B cell (primary cell): ENCODE results near the gene GPR37L1. TPM values are rescaled to one million over a fixed set of nuclear protein-coding genes. Genes with fewer than 3 reads are reported as not detected.
"Not testable (repeated sequence)": the region's sequence is repeated elsewhere in the genome, so short reads cannot be mapped to it uniquely, and the experiment has no call there.

ENCODE experiments used
- ATAC-seq: fragments of 200-7000 bp; cut with Tn5 transposase; one replicate; pipeline ENCODE4 v1.10.0; 2021; ENCODE audit warnings: low read depth, mild to moderate bottlenecking, moderate number of reproducible peaks, moderate library complexity
- CTCF ChIA-PET: fragments of 350-600 bp; sonication (Branson Sonifier 250); formaldehyde crosslinking; loops from one replicate; lab custom pipeline; 2021; ENCODE audit warnings: antibody characterized with exemption, inconsistent platforms; lab: Charles Lee
- POLR2A ChIA-PET: fragments of 350-600 bp; sonication (Branson Sonifier 250); formaldehyde crosslinking; loops from one replicate; lab custom pipeline; 2021; ENCODE audit warnings: antibody characterized with exemption; lab: Charles Lee
- DNase-seq: peaks from one replicate; pipeline ENCODE4 v3.0.0; 2013
- H2AFZ ChIP-seq: 2 replicates; pipeline ENCODE4 v1.6.1; 2012; ENCODE audit warnings: mild to moderate bottlenecking, low read depth, low read length; ENCODE audit not compliant: insufficient read depth, poor library complexity, severe bottlenecking
- H3K27ac ChIP-seq, 2 donors: 1 replicate in 1 of 2; 2 replicates in 1 of 2; pipeline ENCODE4 v1.5.1; 2012 to 2013; ENCODE audit warnings: low read length in 2 of 2, mild to moderate bottlenecking in 2 of 2, moderate library complexity in 1 of 2
- H3K27me3 ChIP-seq, 4 experiments: fragments of 200-600 bp in 1 of 4; sonication (generic) in 1 of 4; replicated peaks in 1 of 4; 1 replicate in 2 of 4; 2 replicates in 2 of 4; pipeline versions ENCODE4 v1.6.1 to v1.7.0; 2013 to 2016; ENCODE audit warnings: low read length in 3 of 4, mild to moderate bottlenecking in 2 of 4, mixed read lengths in 1 of 4, moderate library complexity in 1 of 4; ENCODE audit not compliant: insufficient read depth in 4 of 4, control insufficient read depth in 3 of 4; ENCODE audit errors: control extremely low read depth in 1 of 4
- H3K36me3 ChIP-seq, 2 experiments: replicated peaks in 1 of 2; 1 replicate in 1 of 2; 2 replicates in 1 of 2; pipeline versions ENCODE4 v1.6.1 to v1.7.1; 2013; ENCODE audit warnings: low read length in 1 of 2; ENCODE audit not compliant: insufficient read depth in 2 of 2, control insufficient read depth in 1 of 2; ENCODE audit errors: control extremely low read depth in 1 of 2, extremely low read depth in 1 of 2
- H3K4me1 ChIP-seq, 2 donors: fragments of 200-600 bp in 1 of 2; sonication (generic) in 1 of 2; 1 replicate in 1 of 2; 2 replicates in 1 of 2; pipeline versions ENCODE4 v1.5.1 to v1.6.1; 2013 to 2017; ENCODE audit warnings: low read length in 2 of 2; ENCODE audit not compliant: control insufficient read depth in 2 of 2, insufficient read depth in 2 of 2
- H3K4me2 ChIP-seq: replicated peaks from 2 replicates; pipeline ENCODE3; 2012; ENCODE audit warnings: mild to moderate bottlenecking, low read depth, low read length; ENCODE audit not compliant: poor library complexity, severe bottlenecking
- H3K4me3 ChIP-seq, 5 experiments: fragments of 200-600 bp in 1 of 5; sonication (generic) in 1 of 5; 1 replicate in 3 of 5; 2 replicates in 2 of 5; pipeline versions ENCODE4 v1.5.1 to v1.7.0; 2011 to 2016; ENCODE audit warnings: low read length in 4 of 5, mild to moderate bottlenecking in 4 of 5, low read depth in 2 of 5, control low read depth in 1 of 5, moderate library complexity in 1 of 5; ENCODE audit not compliant: insufficient read depth in 1 of 5; ENCODE audit errors: control extremely low read depth in 1 of 5, extremely low read depth in 1 of 5
- H3K79me2 ChIP-seq: fragments of 200-600 bp; sonication (generic); one replicate; pipeline ENCODE4 v1.6.0; 2016; ENCODE audit warnings: low read length; ENCODE audit not compliant: control insufficient read depth, insufficient read depth
- H3K9ac ChIP-seq: fragments of 200-600 bp; sonication (generic); 2 replicates; pipeline ENCODE4 v1.6.1; 2017; ENCODE audit warnings: mild to moderate bottlenecking, low read length, moderate library complexity
- H3K9me3 ChIP-seq, 3 donors: one replicate each; pipeline versions ENCODE4 v1.6.1 to v1.7.1; 2013; ENCODE audit warnings: low read length in 2 of 3; ENCODE audit not compliant: control insufficient read depth in 2 of 3, insufficient read depth in 1 of 3; ENCODE audit errors: control extremely low read depth in 1 of 3
- H4K20me1 ChIP-seq: 2 replicates; pipeline ENCODE4 v1.6.0; 2012; ENCODE audit warnings: mild to moderate bottlenecking, low read length; ENCODE audit not compliant: insufficient read depth, control insufficient read depth, poor library complexity, severe bottlenecking
- H3K27ac Mint-ChIP-seq: one replicate; pipeline ENCODE4 v1.8.0; 2021; ENCODE audit warnings: mixed read lengths
- H3K27me3 Mint-ChIP-seq: one replicate; pipeline ENCODE4 v1.8.0; 2021; ENCODE audit warnings: mixed read lengths
- H3K4me1 Mint-ChIP-seq: one replicate; pipeline ENCODE4 v1.8.0; 2021; ENCODE audit warnings: mixed read lengths
- H3K4me3 Mint-ChIP-seq: one replicate; pipeline ENCODE4 v1.8.0; 2021; ENCODE audit warnings: mixed read lengths
- H3K9me3 Mint-ChIP-seq: one replicate; pipeline ENCODE4 v1.8.0; 2022; ENCODE audit warnings: mixed read lengths; ENCODE audit not compliant: insufficient read depth
- CTCF ChIP-seq: fragments of 200-600 bp; IDR thresholded peaks from one replicate; pipeline ENCODE4 v1.8.0; 2022; ENCODE audit warnings: antibody characterized with exemption, mild to moderate bottlenecking
- EZH2 ChIP-seq: IDR thresholded peaks from 2 replicates; pipeline ENCODE4 v1.6.1; 2012; ENCODE audit warnings: borderline replicate concordance, low read depth, mild to moderate bottlenecking, moderate library complexity, low read length; ENCODE audit not compliant: insufficient read depth, poor library complexity, severe bottlenecking
- WGBS: methylation state at CpG from one replicate; pipeline ENCODE4 v1.1.5; 2013; ENCODE audit warnings: missing lambda C conversion rate; ENCODE audit not compliant: insufficient coverage; 5-methylcytosine and 5-hydroxymethylcytosine counted together
- intact Hi-C: fragments of 100-400 bp; cut with micrococcal nuclease; formaldehyde crosslinking; loops from one replicate; pipeline ENCODE4 v1.10.0; 2022
- polyA plus RNA-seq: library from polyadenylated mRNA; depleted of rRNA; stranded (reverse); fragments of >200 nt; gene quantifications from 2 replicates; pipeline ENCODE4 v1.2.3, GENCODE V29; 2012
- total RNA-seq, 2 donors: library from RNA; stranded (reverse); fragments of 120-200 nt in 1 of 2; gene quantifications; 1 replicate in 1 of 2; 2 replicates in 1 of 2; pipeline versions ENCODE4 v1.2.3 to v1.2.4, GENCODE V29; 2013 to 2022

GPR37L1 gene
- total and polyA plus RNA-seq, 2 donors (not counting 1 experiment from before 2014, with no cell fraction given): not detected

DNA sequence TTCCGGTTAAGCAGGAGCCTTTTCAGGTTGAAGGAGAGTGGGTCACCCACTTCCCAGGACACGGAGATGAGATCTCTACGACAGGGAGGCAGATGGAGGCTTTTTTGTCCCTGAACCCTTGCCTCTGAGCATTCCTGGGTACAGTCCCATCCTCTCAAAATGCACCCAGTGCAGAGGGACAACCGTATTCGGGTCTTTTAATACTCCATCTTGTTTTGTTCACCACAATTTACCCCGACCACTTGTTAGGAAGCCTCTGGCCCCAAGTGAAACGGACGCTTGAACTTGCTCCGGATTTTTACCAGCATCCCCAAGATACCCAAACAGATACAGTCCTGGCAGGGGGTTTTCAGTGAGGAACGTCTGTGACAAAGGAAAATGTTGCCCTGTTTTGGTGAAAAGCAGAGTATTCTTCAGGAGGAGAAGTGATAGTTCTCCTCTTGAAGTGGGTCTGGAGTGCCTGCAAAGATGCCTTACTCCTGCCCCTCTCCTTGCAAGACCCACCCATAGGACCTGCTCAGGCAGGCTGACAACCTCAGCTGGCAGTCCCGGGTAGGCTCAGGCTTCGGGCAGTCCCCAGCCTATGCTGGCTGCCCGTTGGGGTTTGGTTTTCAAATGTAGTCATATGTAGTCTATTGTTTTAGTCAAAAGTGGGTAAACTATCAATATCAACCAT is 22.5 kb downstream of the GPR37L1 start:
- intact Hi-C loops: loop anchor here (1.0 to 10.0 kb wide), 2 partner anchors 10 to 990 kb away; partner anchors contain the start of gene TMEM9
- H3K9me3 ChIP-seq: no peaks in the 10 kb centered on the region
- Mint-ChIP-seq H3K4me3 (peak overlapping the region; percentile 93), H3K4me1 (peaks cover 45% of the 10 kb centered on the region), H3K9me3 (no peaks in the 10 kb centered on the region), H3K27me3 (no peaks in the 10 kb centered on the region), H3K27ac (peak overlapping the region; percentile 89)
- TF ChIP-seq EZH2 (no peak), CTCF (no peak)
- no peak for ATAC-seq
- H3K9ac ChIP-seq: peak overlapping the region; percentile 90
- peak overlapping the region; percentile 96 for H3K4me2 ChIP-seq
- H3K4me1 ChIP-seq: peaks cover 30 to 43% of the 10 kb centered on the region in 2 donors
- CTCF ChIA-PET: interaction anchor here (1.0 to 3.1 kb wide), 5 partner anchors 9 to 40 kb away, joined by 3 to 23 read pairs (median 12); partner anchors contain the start of gene PTPN7
- peak overlapping the region; percentile 44 to 90 for H3K27ac ChIP-seq
- 3% methylated on average over 5 of the region's 13 CpGs for WGBS
- peaks cover 49% of the 10 kb centered on the region for H3K79me2 ChIP-seq
- peaks cover 0 to 21% of the 10 kb centered on the region in 2 experiments for H3K36me3 ChIP-seq
- H3K4me3 ChIP-seq: peak overlapping the region; percentile 54 to 92 (median 88)
- POLR2A ChIA-PET: interaction anchor here (0.6 to 1.4 kb wide), 3 partner anchors 10 to 783 kb away, joined by 4 to 6 read pairs (median 4); no protein-coding TSS in a partner anchor
- no peaks in the 10 kb centered on the region for H3K27me3 ChIP-seq
- peaks cover 35% of the 10 kb centered on the region for H4K20me1 ChIP-seq
- DNase-seq: peak; percentile 42
- H2AFZ ChIP-seq: peak overlapping the region; percentile 94

DNA sequence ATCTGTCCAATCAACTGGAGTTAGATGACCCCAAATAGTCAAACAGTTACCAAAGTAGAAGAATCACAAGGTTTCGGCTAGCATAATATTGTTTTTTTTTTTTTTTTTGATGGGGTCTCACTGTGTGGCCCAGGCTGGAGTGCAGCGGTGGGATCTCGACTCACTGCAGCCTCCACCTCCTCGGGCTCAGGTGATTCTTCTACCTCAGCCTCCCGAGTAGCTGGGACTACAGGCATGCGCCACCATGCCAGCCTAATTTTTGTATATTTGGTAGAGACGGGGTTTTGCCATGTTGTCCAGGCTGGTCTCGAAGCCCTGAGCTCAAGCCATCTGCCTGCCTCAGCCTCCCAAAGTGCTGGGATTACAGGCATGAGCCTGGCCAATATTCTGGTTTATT is 23.0 kb downstream of the GPR37L1 start:
- not testable (repeated sequence) for H3K9me3 Mint-ChIP-seq, H3K9me3 ChIP-seq, H3K27me3 Mint-ChIP-seq, H3K27ac ChIP-seq, DNase-seq, H3K4me3 ChIP-seq, H3K27me3 ChIP-seq, ATAC-seq
- H3K27ac Mint-ChIP-seq: peak overlapping the region; percentile 89
- H4K20me1 ChIP-seq: peaks cover 31% of the 10 kb centered on the region
- intact Hi-C loops: loop anchor here (1.0 to 10.0 kb wide), 2 partner anchors 10 to 991 kb away; partner anchors contain the start of gene TMEM9
- peaks cover 0 to 24% of the 10 kb centered on the region in 2 experiments for H3K36me3 ChIP-seq
- peak overlapping the region; percentile 96 for H3K4me2 ChIP-seq
- H3K9ac ChIP-seq: peak overlapping the region; percentile 90
- 100% methylated on average over 6 of the region's 8 CpGs for WGBS
- H3K4me1 Mint-ChIP-seq: peaks cover 45% of the 10 kb centered on the region
- ChIA-PET CTCF (interaction anchor here (1.0 to 2.8 kb wide), 5 partner anchors 10 to 39 kb away, joined by 3 to 16 read pairs (median 8); partner anchors contain the start of gene PTPN7), POLR2A (interaction anchor here (0.6 kb wide), 1 partner anchor 782 kb away, joined by 6 read pairs; no protein-coding TSS in a partner anchor)
- peak overlapping the region; percentile 93 for H3K4me3 Mint-ChIP-seq
- peaks cover 30 to 43% of the 10 kb centered on the region in 2 donors for H3K4me1 ChIP-seq
- peaks cover 43% of the 10 kb centered on the region for H3K79me2 ChIP-seq
- H2AFZ ChIP-seq: peak overlapping the region; percentile 94
